ENCODE measurements around the gene KIF4B. TPM values are rescaled to one million over a fixed set of nuclear protein-coding genes. Genes with fewer than 3 reads are reported as not detected.
A peak's percentile ranks its signal among the peaks of the same experiment; 100 is the strongest.
"Not testable (repeated sequence)": the region's sequence is repeated elsewhere in the genome, so short reads cannot be mapped to it uniquely, and the experiment has no call there.

The KIF4B gene
- total and polyA plus RNA-seq, 3 experiments from 2014 or later: 0.09 TPM; not detected in 2

DNA sequence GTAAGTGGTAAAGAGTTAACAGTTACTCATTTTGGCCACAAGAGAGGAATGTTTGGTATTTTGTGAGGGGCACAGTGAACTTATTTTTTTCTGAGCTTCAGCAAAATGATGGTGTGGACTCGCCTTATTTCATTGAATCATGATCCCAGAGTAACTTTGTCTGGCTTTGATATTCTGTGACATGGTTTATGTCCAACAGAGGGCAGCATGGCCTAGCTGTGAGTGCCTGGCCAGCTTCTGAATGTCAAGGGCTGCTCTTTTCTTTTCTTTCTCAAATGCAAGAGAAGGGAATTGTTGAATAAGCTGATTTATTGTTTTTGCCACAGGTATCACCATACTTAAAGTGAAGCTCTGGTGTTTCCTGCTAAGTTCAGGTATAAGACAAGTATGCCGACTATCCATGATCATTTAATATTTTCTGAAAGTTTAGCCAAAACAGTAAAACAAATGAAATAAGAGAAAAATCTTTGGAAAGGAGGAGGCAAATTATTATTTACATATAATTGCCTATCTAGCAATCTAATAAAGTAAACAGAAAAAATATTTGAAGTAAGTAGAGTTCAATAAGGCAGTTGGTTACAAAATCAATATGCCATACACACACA is 41.0 kb upstream of the KIF4B start:
- Mint-ChIP-seq H3K27me3 (no peaks in the 10 kb centered on the region), H3K27ac (peak overlapping the region in 1 of 8 donors; percentile 19), H3K9me3 (no peaks in the 10 kb centered on the region), H3K4me3 (no peak overlapping the region), H3K4me1 (no peaks in the 10 kb centered on the region), H3K36me3 (peaks cover 5 to 18% (median 7%) of the 10 kb centered on the region in 3 donors)
- CTCF ChIA-PET: no interaction called here
- Histone ChIP-seq H3K4me3 (ENCODE audit: low read length) (no peak overlapping the region), H3K27me3 (ENCODE audit: insufficient read depth, low read length, poor library complexity, severe bottlenecking) (no peaks in the 10 kb centered on the region), H3K4me1 (ENCODE audit: insufficient read depth, low read length) (no peaks in the 10 kb centered on the region), H3K9me3 (ENCODE audit: low read length) (no peaks in the 10 kb centered on the region), H3K36me3 (ENCODE audit: insufficient read depth, low read length) (no peaks in the 10 kb centered on the region), H3K27ac (ENCODE audit: low read depth, low read length) (no peak overlapping the region)
- POLR2A ChIA-PET: no interaction called here
- no peak for DNase-seq

DNA sequence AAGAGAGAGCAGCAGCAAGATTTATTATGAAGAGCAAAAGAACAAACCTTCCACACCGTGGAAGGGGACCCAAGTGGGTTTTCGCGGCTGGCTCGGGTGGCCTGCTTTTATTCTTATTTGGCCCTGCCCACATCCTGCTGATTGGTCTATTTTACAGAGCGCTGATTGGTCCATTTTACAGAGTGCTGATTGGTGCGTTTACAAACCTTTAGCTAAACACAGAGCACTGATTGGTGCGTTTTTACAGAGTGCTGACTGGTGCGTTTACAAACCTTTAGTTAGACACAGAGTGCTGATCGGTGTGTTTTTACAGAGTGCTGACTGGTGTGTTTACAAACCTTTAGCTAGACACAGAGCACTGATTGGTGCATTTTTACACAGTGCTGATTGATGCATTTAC is 37.5 kb upstream of the KIF4B start:
- H3K4me3 Mint-ChIP-seq; H3K4me1 ChIP-seq (ENCODE audit: insufficient read depth, low read length); H3K27ac ChIP-seq (ENCODE audit: low read depth, low read length); H3K36me3 Mint-ChIP-seq; H3K27me3 ChIP-seq (ENCODE audit: insufficient read depth, low read length, poor library complexity, severe bottlenecking); H3K27me3 Mint-ChIP-seq; CTCF ChIA-PET; H3K9me3 ChIP-seq (ENCODE audit: low read length); DNase-seq; H3K4me1 Mint-ChIP-seq; H3K9me3 Mint-ChIP-seq; H3K4me3 ChIP-seq (ENCODE audit: low read length); H3K36me3 ChIP-seq (ENCODE audit: insufficient read depth, low read length); POLR2A ChIA-PET: not testable (repeated sequence)
- peak overlapping the region in 1 of 8 donors; percentile 71 for H3K27ac Mint-ChIP-seq

DNA sequence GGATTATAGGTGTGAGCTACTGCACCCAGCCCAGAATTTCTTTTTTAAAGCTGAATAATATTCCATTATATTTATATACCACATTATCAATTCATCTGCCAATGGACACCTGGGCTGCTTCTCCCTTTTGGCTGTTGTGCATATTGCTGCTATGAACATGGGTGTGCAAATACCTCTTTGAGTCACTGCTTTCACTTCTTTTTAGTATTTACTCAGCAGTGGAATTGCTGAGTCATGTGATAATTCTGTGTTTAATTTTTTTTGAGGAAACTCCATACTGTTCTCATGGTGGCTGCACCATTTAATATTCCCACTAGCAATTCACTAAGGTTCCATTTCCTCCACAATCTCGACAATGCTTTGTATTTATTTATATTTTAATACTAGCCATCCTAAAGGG is 36.1 kb upstream of the KIF4B start:
- Mint-ChIP-seq H3K27ac (no peak overlapping the region), H3K4me3 (no peak overlapping the region), H3K36me3 (peaks cover 0 to 11% (median 2%) of the 10 kb centered on the region in 3 donors), H3K27me3 (peaks cover 3% of the 10 kb centered on the region in 2 donors), H3K4me1 (no peaks in the 10 kb centered on the region), H3K9me3 (no peaks in the 10 kb centered on the region)
- ChIA-PET CTCF (no interaction called here), POLR2A (no interaction called here)
- no peak overlapping the region for H3K27ac ChIP-seq (ENCODE audit: low read depth, low read length)
- no peaks in the 10 kb centered on the region for H3K36me3 ChIP-seq (ENCODE audit: insufficient read depth, low read length)
- no peak overlapping the region for H3K4me3 ChIP-seq (ENCODE audit: low read length)
- H3K27me3 ChIP-seq (ENCODE audit: insufficient read depth, low read length, poor library complexity, severe bottlenecking): no peaks in the 10 kb centered on the region
- no peak for DNase-seq
- H3K4me1 ChIP-seq (ENCODE audit: insufficient read depth, low read length): no peaks in the 10 kb centered on the region
- no peaks in the 10 kb centered on the region for H3K9me3 ChIP-seq (ENCODE audit: low read length)

DNA sequence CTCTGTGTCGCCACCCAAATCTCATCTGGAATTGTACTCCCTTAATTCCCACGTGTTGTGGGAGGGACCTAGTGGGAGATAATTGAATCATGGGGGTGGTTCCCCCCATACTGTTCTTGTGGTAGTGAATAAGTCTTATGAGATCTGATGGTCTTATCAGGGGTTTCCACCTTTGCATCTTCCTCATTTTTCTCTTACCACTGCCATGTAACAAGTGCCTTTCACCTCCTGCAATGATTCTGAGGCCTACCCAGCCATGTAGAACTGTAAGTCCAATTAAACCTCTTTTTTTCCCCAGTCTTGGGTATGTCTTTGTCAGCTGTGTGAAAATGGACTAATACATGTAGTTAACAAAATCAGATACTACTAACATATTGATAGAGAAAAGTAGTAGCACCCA is 35.3 kb upstream of the KIF4B start:
- DNase-seq; H3K4me3 Mint-ChIP-seq; H3K4me1 Mint-ChIP-seq; H3K27ac ChIP-seq (ENCODE audit: low read depth, low read length); H3K9me3 ChIP-seq (ENCODE audit: low read length); H3K27me3 ChIP-seq (ENCODE audit: insufficient read depth, low read length, poor library complexity, severe bottlenecking); POLR2A ChIA-PET; H3K4me1 ChIP-seq (ENCODE audit: insufficient read depth, low read length); CTCF ChIA-PET; H3K27me3 Mint-ChIP-seq; H3K27ac Mint-ChIP-seq; H3K4me3 ChIP-seq (ENCODE audit: low read length); H3K9me3 Mint-ChIP-seq; H3K36me3 ChIP-seq (ENCODE audit: insufficient read depth, low read length): not testable (repeated sequence)
- H3K36me3 Mint-ChIP-seq: peaks cover 0 to 11% (median 4%) of the 10 kb centered on the region in 3 donors

DNA sequence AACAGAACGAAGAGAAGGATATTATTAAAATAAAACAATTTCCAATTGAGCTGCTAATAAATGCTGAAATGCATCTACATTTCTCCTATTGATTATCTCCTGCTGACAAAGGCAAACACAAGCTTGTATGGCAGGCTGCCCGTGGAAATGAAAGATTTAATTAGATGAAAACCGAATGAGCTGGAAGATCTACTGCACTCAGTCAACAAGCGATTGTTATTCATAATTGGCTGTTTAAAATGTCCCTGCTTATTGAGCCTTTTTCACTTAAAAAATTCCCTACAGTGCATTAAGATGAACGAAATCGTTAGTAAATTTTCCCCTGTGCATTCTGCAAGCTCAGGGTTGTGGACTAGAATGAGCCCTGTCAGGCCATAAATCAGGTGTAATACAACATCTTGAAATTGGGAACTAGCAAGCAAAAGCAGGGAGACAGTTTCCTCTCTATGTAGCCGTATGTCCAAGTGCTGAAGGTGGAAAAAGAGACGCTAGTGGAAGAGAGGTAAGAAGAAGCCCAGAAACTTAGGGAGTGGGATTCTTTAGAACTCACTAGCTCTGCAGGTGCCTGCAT is 28.5 kb upstream of the KIF4B start:
- Histone ChIP-seq H3K27ac (ENCODE audit: low read depth, low read length) (no peak overlapping the region), H3K4me1 (ENCODE audit: insufficient read depth, low read length) (no peaks in the 10 kb centered on the region), H3K9me3 (ENCODE audit: low read length) (no peaks in the 10 kb centered on the region), H3K36me3 (ENCODE audit: insufficient read depth, low read length) (no peaks in the 10 kb centered on the region), H3K27me3 (ENCODE audit: insufficient read depth, low read length, poor library complexity, severe bottlenecking) (no peaks in the 10 kb centered on the region), H3K4me3 (ENCODE audit: low read length) (no peak overlapping the region)
- ChIA-PET CTCF (no interaction called here), POLR2A (no interaction called here)
- H3K27me3 Mint-ChIP-seq: peaks cover 7 to 21% of the 10 kb centered on the region in 2 donors
- no peak for DNase-seq
- no peak overlapping the region for H3K27ac Mint-ChIP-seq
- peaks cover 0 to 4% (median 2%) of the 10 kb centered on the region in 3 donors for H3K36me3 Mint-ChIP-seq
- no peaks in the 10 kb centered on the region for H3K4me1 Mint-ChIP-seq
- H3K4me3 Mint-ChIP-seq: no peak overlapping the region
- H3K9me3 Mint-ChIP-seq: peaks cover 0 to 1% (median 0%) of the 10 kb centered on the region in 5 donors

DNA sequence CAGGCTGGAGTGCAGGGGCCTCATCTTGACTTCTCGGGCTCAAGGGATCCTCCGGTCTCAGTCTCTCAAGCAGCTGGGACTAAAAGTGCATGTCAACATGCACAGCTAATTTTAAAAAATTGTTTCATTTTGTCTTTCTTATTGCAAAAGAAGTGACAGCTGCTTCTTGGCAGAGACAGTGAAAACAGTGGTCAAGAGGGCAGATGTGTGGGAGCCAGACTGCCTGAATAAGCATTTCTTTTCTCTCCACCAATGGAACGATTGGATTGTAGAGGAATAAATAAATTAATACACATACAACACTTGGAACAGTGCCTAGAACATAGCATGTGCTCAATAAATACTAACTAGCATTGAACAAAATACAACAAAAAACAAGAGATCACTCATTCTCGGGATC is 27.4 kb upstream of the KIF4B start:
- Mint-ChIP-seq H3K36me3 (peaks cover 0 to 4% (median 2%) of the 10 kb centered on the region in 3 donors), H3K27ac (no peak overlapping the region), H3K9me3 (peaks cover 0 to 1% (median 0%) of the 10 kb centered on the region in 5 donors), H3K4me1 (no peaks in the 10 kb centered on the region), H3K27me3 (peaks cover 7 to 21% of the 10 kb centered on the region in 2 donors), H3K4me3 (no peak overlapping the region)
- Histone ChIP-seq H3K4me3 (ENCODE audit: low read length) (no peak overlapping the region), H3K9me3 (ENCODE audit: low read length) (no peaks in the 10 kb centered on the region), H3K27ac (ENCODE audit: low read depth, low read length) (no peak overlapping the region), H3K27me3 (ENCODE audit: insufficient read depth, low read length, poor library complexity, severe bottlenecking) (no peaks in the 10 kb centered on the region), H3K4me1 (ENCODE audit: insufficient read depth, low read length) (no peaks in the 10 kb centered on the region), H3K36me3 (ENCODE audit: insufficient read depth, low read length) (no peaks in the 10 kb centered on the region)
- no peak for DNase-seq
- POLR2A ChIA-PET: no interaction called here
- CTCF ChIA-PET: no interaction called here

DNA sequence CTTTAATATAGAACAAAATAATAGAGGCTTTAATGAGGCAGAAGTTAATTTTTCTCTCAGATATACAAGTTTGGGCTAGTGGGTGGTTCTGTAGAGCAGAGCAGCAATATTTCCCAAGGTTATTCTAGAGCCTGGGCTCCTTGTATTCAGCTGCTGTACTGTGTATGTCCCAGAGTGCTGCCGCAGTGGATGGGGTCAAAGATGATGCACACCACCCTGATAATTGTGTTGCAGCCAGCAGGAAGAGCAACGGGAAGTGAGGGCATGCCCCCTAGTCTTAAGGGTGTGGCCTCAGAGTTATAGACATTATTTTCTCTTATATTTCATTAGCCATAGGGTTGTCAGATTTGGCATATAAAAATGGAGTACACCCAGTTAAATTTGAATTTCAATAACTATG is 23.9 kb upstream of the KIF4B start:
- Histone ChIP-seq H3K9me3 (ENCODE audit: low read length) (no peaks in the 10 kb centered on the region), H3K36me3 (ENCODE audit: insufficient read depth, low read length) (no peaks in the 10 kb centered on the region), H3K27ac (ENCODE audit: low read depth, low read length) (no peak overlapping the region), H3K4me3 (ENCODE audit: low read length) (no peak overlapping the region), H3K27me3 (ENCODE audit: insufficient read depth, low read length, poor library complexity, severe bottlenecking) (no peaks in the 10 kb centered on the region), H3K4me1 (ENCODE audit: insufficient read depth, low read length) (no peaks in the 10 kb centered on the region)
- H3K4me1 Mint-ChIP-seq: no peaks in the 10 kb centered on the region
- H3K27ac Mint-ChIP-seq: no peak overlapping the region
- ChIA-PET CTCF (no interaction called here), POLR2A (interaction anchor here (0.6 kb wide), 1 partner anchor 130 kb away, joined by 3 read pairs; no protein-coding TSS in a partner anchor)
- no peaks in the 10 kb centered on the region for H3K36me3 Mint-ChIP-seq
- H3K9me3 Mint-ChIP-seq: peaks cover 0 to 1% (median 0%) of the 10 kb centered on the region in 5 donors
- no peak overlapping the region for H3K4me3 Mint-ChIP-seq
- peaks cover 4 to 19% of the 10 kb centered on the region in 2 donors for H3K27me3 Mint-ChIP-seq
- no peak for DNase-seq

DNA sequence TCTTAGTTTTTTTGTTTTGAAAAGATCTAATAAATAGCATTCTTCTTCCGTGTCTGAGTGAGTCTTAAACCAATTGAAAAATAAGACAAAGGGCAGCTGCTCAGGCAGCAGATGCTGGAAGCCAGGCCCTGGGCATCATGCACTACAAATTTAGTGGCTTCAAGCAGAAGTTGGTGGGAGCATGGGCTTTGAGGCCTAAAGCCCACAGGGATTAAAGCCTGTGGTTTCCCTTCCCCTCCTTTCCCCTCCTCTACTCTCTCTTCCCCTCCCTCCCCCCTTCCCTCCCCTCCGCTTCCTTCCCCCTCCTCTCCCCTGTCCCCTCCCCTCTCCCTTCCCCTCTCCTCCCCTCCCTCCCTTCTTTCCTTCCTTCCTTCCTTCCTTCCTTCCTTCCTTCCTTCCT is 20.1 kb upstream of the KIF4B start:
- Mint-ChIP-seq H3K9me3 (peaks cover 0 to 1% (median 0%) of the 10 kb centered on the region in 5 donors), H3K27me3 (peaks cover 0 to 9% of the 10 kb centered on the region in 2 donors), H3K36me3 (no peaks in the 10 kb centered on the region), H3K4me1 (no peaks in the 10 kb centered on the region), H3K4me3 (no peak overlapping the region), H3K27ac (no peak overlapping the region)
- Histone ChIP-seq H3K36me3 (ENCODE audit: insufficient read depth, low read length) (no peaks in the 10 kb centered on the region), H3K4me3 (ENCODE audit: low read length) (no peak overlapping the region), H3K27ac (ENCODE audit: low read depth, low read length) (no peak overlapping the region), H3K4me1 (ENCODE audit: insufficient read depth, low read length) (no peaks in the 10 kb centered on the region), H3K27me3 (ENCODE audit: insufficient read depth, low read length, poor library complexity, severe bottlenecking) (no peaks in the 10 kb centered on the region), H3K9me3 (ENCODE audit: low read length) (no peaks in the 10 kb centered on the region)
- POLR2A ChIA-PET: no interaction called here
- CTCF ChIA-PET: no interaction called here
- no peak for DNase-seq

All from CD8-positive, alpha-beta memory T cell (primary cell).